HEK293T (cell line): Measurements from ENCODE around the gene KRT83.
"Not testable (repeated sequence)": the region's sequence is repeated elsewhere in the genome, so short reads cannot be mapped to it uniquely, and the experiment has no call there.

Experiments used
- CTCF ChIA-PET: fragments of 350-600 bp; formaldehyde crosslinking; extraction: SDS; loops from one replicate; lab custom pipeline; 2021; ENCODE audit warnings: antibody characterized with exemption, inconsistent platforms; lab: Yijun Ruan, JAX
- POLR2A ChIA-PET: fragments of 350-600 bp; formaldehyde crosslinking; extraction: SDS; loops from one replicate; lab custom pipeline; 2020; ENCODE audit warnings: antibody characterized with exemption, inconsistent platforms; lab: Yijun Ruan, JAX
- DNase-seq: peaks from one replicate; pipeline ENCODE4 v3.0.0; 2012; ENCODE audit warnings: mixed read lengths; ENCODE audit errors: extremely low spot score
- ARNT ChIP-seq: fragments of 450-650 bp; IDR thresholded peaks from 2 replicates; pipeline ENCODE4 v1.6.1; 2017; ENCODE audit warnings: mild to moderate bottlenecking
- BHLHE40 ChIP-seq: fragments of 450-650 bp; IDR thresholded peaks from 2 replicates; pipeline ENCODE4 v1.6.1; 2016; ENCODE audit warnings: mild to moderate bottlenecking, moderate library complexity, borderline replicate concordance
- CTBP1 ChIP-seq: fragments of 450-650 bp; IDR thresholded peaks from 2 replicates; pipeline ENCODE4 v1.6.1; 2016; ENCODE audit warnings: borderline replicate concordance
- ELF4 ChIP-seq: fragments of 450-650 bp; IDR thresholded peaks from 2 replicates; pipeline ENCODE4 v1.6.1; 2017; ENCODE audit warnings: antibody characterized with exemption
- FOXA1 ChIP-seq: fragments of 450-650 bp; IDR thresholded peaks from 2 replicates; pipeline ENCODE4 v1.6.1; 2016; ENCODE audit warnings: mild to moderate bottlenecking
- FOXK2 ChIP-seq: fragments of 450-650 bp; IDR thresholded peaks from 2 replicates; pipeline ENCODE4 v1.6.1; 2016; ENCODE audit warnings: mild to moderate bottlenecking
- FOXM1 ChIP-seq: fragments of 450-650 bp; IDR thresholded peaks from 2 replicates; pipeline ENCODE4 v1.6.1; 2017; ENCODE audit warnings: mild to moderate bottlenecking, borderline replicate concordance
- HDGF ChIP-seq: fragments of 450-650 bp; IDR thresholded peaks from 2 replicates; pipeline ENCODE4 v1.6.1; 2017; ENCODE audit warnings: antibody characterized with exemption, borderline replicate concordance
- L3MBTL2 ChIP-seq: fragments of 450-650 bp; conservative IDR thresholded peaks from 2 replicates; pipeline ENCODE4 v1.6.1; 2016; ENCODE audit warnings: mild to moderate bottlenecking
- LEF1 ChIP-seq: fragments of 450-650 bp; IDR thresholded peaks from 2 replicates; pipeline ENCODE4 v1.6.1; 2017; ENCODE audit warnings: mild to moderate bottlenecking, borderline replicate concordance
- NFRKB ChIP-seq: fragments of 450-650 bp; IDR thresholded peaks from 2 replicates; pipeline ENCODE4 v1.6.1; 2016; ENCODE audit warnings: mild to moderate bottlenecking, moderate library complexity
- SP1 ChIP-seq: fragments of 450-650 bp; IDR thresholded peaks from 2 replicates; pipeline ENCODE4 v1.6.1; 2017
- SUZ12 ChIP-seq: fragments of 450-650 bp; IDR thresholded peaks from 2 replicates; pipeline ENCODE4 v1.6.1; 2016; ENCODE audit warnings: mild to moderate bottlenecking
- TARDBP ChIP-seq: fragments of 450-650 bp; IDR thresholded peaks from 2 replicates; pipeline ENCODE4 v1.6.1; 2016
- ZNF384 ChIP-seq: fragments of 450-650 bp; IDR thresholded peaks from 2 replicates; pipeline ENCODE4 v1.6.1; 2016
- TF ChIP-seq, protein P1 (sequence below): fragments of 450-650 bp; IDR thresholded peaks from 2 replicates; pipeline ENCODE4 v1.6.1; 2016

Gene KRT83

DNA sequence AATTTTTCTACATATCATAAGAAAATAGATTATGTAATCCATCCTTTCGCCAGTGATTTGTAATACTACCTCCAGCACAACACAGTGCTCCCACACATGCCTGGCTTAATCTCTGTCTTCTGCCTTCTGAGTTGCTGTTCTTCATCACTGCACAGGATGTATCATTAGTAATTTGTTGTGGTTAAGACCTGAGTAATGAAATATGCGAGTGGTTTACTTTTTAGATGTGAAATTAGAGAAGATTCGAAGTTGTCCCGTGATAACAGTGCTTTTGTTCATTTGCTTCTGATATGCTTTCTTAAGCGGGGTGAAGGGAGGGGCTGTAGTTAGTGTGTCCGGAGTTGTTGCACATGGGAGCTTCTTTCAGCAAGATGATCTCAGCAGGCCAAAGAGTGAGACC lies 28.0 kb upstream of the KRT83 start:
- CTCF ChIA-PET: interaction anchor here (1.2 kb wide), 1 partner anchor 13 kb away, joined by 3 read pairs; no protein-coding TSS in a partner anchor
- no peak for DNase-seq
- TF ChIP-seq L3MBTL2 (no peak), FOXM1 (no peak), ZNF384 (no peak), CTBP1 (no peak), FOXK2 (no peak), SUZ12 (no peak), HDGF (no peak), FOXA1 (no peak), ELF4 (no peak), ARNT (no peak), SP1 (no peak), LEF1 (no peak), TARDBP (no peak), BHLHE40 (no peak), NFRKB (no peak)
- TF ChIP-seq, protein P1, sequence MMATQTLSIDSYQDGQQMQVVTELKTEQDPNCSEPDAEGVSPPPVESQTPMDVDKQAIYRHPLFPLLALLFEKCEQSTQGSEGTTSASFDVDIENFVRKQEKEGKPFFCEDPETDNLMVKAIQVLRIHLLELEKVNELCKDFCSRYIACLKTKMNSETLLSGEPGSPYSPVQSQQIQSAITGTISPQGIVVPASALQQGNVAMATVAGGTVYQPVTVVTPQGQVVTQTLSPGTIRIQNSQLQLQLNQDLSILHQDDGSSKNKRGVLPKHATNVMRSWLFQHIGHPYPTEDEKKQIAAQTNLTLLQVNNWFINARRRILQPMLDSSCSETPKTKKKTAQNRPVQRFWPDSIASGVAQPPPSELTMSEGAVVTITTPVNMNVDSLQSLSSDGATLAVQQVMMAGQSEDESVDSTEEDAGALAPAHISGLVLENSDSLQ: no peak
- POLR2A ChIA-PET: no interaction called here

DNA sequence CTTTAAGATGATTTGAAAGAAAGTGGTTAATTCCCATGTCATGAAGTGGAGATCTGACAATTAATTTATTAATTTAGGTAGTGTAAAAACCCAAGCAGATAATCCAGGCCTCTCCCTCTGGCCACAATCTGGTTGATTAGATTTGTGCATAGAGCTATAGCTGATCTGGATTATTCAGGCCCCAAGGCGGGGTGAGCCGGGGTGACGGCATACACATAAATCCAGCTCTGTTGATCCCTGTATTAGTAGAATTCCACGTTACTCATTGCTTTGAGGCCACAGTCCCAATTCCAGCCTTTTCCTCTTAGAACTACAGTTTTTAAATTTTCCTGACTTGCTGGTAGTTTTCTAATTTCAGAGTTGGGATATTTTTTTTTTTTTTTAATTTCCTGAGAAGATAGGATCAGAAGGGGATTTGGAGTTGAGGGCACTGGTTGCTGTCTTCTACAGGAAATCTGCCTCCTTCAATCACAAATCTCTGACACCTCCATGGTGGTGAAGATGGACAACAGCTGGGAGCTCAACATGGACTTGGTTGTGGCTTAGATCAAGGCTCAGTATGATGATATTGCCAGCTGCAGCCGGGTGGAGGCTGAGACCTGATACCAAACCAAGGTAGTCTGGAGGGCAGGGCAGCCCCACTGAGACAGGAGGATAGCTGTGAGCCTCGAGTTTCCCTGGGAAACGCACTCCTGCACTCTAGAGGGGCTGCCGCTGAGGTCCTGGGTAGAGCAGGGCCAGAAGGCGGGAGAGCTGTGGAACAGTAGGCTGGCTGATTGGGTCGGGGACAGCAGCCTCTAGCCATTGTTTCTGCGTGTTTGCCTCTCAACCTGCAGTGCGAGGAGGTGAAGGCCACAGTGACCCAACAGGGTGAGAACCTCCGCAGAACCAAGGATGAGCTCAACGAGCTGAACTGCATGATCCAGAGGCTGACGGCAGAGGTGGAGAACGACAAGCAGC lies 26.6 kb upstream of the KRT83 start:
- ChIA-PET CTCF (no interaction called here), POLR2A (interaction anchor here (1.5 kb wide), 1 partner anchor 9 kb away, joined by 3 read pairs; no protein-coding TSS in a partner anchor)

DNA sequence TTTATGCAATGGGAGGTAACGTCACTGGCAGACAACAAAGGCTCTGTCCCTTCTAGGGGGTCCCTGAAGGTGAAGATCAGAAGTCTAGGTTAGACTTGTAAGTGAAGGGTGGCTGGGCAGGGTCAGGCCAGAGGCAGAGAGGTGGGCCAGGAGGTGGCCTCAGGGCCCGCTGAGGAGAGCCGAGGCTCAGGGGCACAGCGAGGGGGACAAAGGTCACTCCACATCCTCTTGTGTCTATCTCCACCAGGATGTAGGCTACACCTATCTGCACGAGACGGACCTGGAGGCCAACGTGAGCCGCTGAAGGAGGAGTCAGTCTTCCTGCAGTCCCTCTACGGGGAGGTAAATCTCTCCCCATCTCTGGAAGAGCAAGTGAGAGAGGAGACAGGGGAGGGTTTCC lies 25.8 kb upstream of the KRT83 start:
- ChIA-PET CTCF (no interaction called here), POLR2A (interaction anchor here (1.5 kb wide), 1 partner anchor 8 kb away, joined by 3 read pairs; no protein-coding TSS in a partner anchor)
- DNase-seq: no peak
- TF ChIP-seq ZNF384 (no peak), FOXA1 (no peak), TARDBP (no peak), L3MBTL2 (no peak), ARNT (no peak)

More for the DNA sequence above, 26.6 kb upstream of the KRT83 start:
- TF ChIP-seq BHLHE40: no peak
- TF ChIP-seq ARNT: no peak
- no peak for TF ChIP-seq NFRKB
- TF ChIP-seq CTBP1: no peak
- TF ChIP-seq SP1: no peak
- TF ChIP-seq SUZ12: no peak
- no peak for TF ChIP-seq LEF1
- TF ChIP-seq, protein P1: no peak
- no peak for TF ChIP-seq ELF4
- TF ChIP-seq ZNF384: no peak
- TF ChIP-seq FOXM1: no peak
- no peak for TF ChIP-seq FOXK2
- no peak for TF ChIP-seq HDGF
- TF ChIP-seq FOXA1: no peak
- no peak for TF ChIP-seq TARDBP
- TF ChIP-seq L3MBTL2: no peak
- DNase-seq: no peak

DNA sequence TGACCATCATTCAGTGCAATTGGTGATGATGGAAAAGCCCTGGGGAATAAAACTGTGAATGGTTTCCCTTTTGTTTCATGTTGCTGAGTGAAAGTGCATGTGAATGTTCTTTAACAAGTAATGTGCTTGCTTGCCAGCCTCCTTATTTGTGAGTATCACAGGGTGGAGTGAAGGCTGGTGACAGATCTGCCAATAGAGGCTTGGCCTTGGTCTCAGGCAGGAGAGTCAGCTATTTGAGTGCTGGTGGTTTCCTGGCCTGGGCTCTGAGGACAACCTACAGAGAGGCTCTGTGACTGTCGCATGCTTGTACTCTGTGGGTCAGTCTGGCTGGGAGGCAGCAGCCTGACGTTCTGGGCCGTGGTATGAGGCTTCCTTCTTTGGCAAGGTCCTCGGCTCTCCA lies 25.4 kb upstream of the KRT83 start:
- TF ChIP-seq HDGF: no peak
- no peak for TF ChIP-seq BHLHE40
- no peak for TF ChIP-seq TARDBP
- no peak for TF ChIP-seq FOXM1
- TF ChIP-seq ARNT: no peak
- TF ChIP-seq LEF1: no peak
- no peak for TF ChIP-seq FOXK2
- no peak for TF ChIP-seq FOXA1
- TF ChIP-seq, protein P1: no peak
- no peak for TF ChIP-seq ZNF384
- no peak for TF ChIP-seq L3MBTL2
- TF ChIP-seq CTBP1: no peak
- no peak for TF ChIP-seq ELF4
- TF ChIP-seq SP1: no peak
- no peak for DNase-seq
- ChIA-PET POLR2A (interaction anchor here (1.5 kb wide), 1 partner anchor 8 kb away, joined by 3 read pairs; no protein-coding TSS in a partner anchor), CTCF (no interaction called here)

DNA sequence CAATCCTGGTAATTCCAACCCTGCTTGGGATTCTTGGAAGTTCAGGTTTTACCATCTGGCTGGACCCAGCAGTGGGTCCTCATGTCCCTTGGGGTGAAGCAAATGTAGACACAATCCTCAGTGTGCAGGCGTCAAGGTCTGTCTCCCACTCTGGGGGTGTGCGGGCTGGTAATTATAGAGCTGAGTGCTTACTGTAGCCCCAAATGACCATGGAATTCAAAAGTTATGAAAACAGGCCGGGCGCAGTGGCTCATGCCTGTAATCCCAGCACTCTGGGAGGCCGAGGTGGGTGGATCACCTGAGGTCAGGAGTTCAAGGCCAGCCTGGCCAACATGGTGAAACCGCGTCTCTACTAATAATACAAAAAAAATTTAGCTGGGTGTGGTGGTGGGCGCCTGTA lies 23.8 kb upstream of the KRT83 start:
- POLR2A ChIA-PET, CTCF ChIA-PET, DNase-seq: not testable (repeated sequence)

DNA sequence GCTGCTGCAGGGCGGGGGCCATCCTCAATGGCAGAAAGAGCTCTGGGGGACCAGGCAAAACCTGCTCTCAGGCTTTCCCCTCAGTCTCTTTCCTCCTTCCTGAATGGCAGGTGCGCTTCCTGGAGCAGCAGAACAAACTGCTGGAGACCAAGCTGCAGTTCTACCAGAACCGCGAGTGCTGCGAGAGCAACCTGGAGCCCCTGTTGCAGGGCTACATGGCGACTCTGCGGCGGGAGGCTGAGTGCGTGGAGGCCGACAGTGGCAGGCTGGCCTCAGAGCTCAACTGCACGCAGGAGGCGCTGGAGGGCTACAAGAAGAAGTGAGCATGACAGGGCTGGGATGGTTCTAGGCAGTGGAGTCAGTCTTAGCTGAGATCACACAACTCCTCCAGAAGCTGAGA lies 22.9 kb upstream of the KRT83 start:
- POLR2A ChIA-PET: no interaction called here
- TF ChIP-seq TARDBP (no peak), ZNF384 (no peak), FOXM1 (no peak), SP1 (no peak), LEF1 (no peak), L3MBTL2 (no peak), ARNT (no peak), BHLHE40 (no peak)
- TF ChIP-seq, protein P1: no peak
- CTCF ChIA-PET: no interaction called here
- no peak for DNase-seq
